Fibroblast of upper back skin (primary cell): ENCODE data around the gene TCERG1L.
"Not testable (repeated sequence)": the region's sequence is repeated elsewhere in the genome, so short reads cannot be mapped to it uniquely, and the experiment has no call there.

Source experiments
- DNase-seq: peaks from one replicate; pipeline ENCODE4 v3.0.0-alpha.2; 2013

The TCERG1L gene

DNA sequence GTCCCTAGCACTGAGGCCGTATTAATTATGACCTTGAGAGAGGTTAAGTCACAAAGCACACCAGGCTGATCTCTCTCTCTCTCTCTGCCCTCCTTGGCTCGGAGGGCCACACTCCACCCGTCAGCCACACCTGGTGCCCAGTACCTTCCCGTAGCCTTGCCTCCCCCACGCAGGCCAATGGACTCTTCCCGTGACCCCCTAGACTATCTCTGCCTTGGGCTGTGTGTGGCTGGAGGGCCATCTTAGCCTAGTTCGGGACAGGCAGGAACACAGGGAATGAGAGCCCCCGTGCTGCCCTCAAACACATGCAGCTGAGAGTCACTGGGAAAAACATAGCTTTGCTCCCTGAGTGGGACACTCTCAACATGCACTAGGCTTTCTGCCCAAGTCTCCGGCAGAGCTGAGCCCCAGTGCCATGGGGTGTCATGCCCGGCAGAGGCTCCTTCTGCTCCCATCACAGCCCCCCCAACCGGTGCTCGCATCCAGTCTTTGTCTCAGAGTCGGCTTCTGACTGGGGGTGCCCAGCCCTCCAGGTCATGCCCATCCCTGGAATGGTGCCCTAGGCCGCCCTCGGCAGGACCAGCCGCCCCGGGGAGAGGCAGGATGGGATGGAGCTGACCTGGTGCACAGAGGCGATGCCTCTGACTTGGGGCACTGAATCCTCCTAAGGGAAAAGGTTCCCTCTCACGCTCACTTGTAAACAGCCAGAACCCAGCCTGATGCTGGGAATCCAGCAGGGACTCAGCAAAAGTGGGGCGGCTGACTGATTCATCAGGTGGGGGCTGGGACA, 63.0 kb downstream of the TCERG1L start:
- no peak for DNase-seq

GRCh38 chr10:131247873-131248272, 63.6 kb downstream of the TCERG1L start:
- no peak for DNase-seq

- DNase-seq, result no peak
These were observed 64.7 kb downstream of the TCERG1L start for GRCh38 chr10:131246775-131247174.

DNA sequence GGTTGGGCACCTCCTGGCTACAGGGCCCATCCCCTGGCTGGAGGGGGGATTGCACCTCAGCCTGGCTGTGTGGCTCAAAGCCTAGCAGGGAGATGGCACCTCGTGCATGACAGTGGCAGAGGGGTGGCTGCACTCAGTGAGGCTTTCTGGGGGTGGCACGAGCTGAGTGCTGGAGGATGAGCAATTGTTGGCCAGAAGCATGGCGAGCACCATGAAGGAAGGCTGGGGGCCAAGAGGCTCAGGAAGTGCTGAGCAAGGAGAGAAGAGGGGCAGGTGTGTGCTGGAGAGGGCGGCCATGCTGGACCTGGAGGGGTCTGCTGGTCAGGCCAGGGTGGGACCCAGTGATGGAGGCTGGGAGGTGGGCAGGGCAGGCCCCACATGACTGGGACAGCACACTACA, 65.4 kb downstream of the TCERG1L start:
- DNase-seq, result no peak

GRCh38 chr10:131245475-131246059, 66.0 kb downstream of the TCERG1L start:
- no peak for DNase-seq

GRCh38 chr10:131244836-131245235, 66.7 kb downstream of the TCERG1L start:
- no peak for DNase-seq

GRCh38 chr10:131243076-131243475, 68.4 kb downstream of the TCERG1L start:
- no peak for DNase-seq

DNA sequence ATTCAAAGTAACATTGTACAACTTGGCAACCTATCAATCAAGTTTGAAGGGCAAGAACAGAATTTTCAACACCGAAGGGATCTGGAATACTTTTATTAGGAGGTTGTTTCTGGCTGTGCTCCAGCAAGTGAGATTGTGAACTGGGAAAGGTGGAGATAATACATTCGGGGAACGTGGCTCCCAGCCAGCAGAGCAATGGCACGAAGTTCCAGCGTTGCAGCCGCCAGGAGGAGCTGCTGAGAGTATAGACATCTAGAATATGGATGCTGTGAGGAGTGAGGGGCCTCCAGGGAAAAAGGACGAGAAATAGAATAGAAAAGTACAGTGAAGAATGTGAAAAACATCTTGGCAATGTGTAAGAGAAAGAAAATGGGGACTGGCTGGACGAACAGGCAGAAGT, 69.5 kb downstream of the TCERG1L start:
- DNase-seq, result peak; percentile 3

DNA sequence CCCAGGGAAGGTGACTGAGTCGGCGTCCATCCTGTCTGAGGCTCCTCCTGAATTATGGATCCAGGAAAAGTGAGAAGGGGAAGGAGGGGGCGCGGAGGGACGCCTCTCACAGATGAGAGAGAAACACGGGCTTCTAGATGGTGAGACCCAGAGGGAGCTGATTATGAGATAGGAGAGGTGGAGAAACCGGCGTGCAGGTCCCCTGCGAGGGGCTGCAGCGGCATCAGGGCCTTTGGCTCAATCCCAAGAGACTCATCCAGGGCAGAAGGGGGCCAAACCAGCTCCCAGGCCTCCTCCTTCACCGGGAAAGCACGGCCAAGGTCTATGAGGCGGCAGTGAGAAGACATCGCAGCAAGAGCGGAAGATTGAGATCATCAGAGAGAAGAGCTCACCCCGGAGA, 70.8 kb downstream of the TCERG1L start:
- no peak for DNase-seq

DNA sequence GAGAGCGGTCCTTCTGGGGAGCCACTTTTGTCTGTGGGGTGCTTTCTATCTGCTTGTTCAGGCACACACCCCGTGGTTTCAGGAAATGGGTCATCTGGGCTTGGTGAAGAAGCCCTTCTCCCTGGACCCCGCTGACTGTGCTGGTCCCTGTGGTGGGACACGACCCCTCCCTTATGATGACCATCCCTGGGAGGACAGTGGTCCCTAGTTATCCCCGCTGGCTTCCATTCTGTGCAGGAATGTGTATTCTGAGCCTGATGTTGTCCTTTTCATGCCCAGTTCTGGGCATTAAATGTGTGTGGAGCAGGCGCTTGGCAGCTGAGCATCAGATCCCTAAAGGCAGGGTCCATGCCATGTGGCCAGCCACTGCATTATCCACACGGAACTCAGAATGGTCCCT, 71.6 kb downstream of the TCERG1L start:
- no peak for DNase-seq

- DNase-seq, result no peak
These were observed 72.1 kb downstream of the TCERG1L start for GRCh38 chr10:131239450-131239849.

GRCh38 chr10:131238669-131239280, 72.7 kb downstream of the TCERG1L start:
- DNase-seq, result no peak

DNA sequence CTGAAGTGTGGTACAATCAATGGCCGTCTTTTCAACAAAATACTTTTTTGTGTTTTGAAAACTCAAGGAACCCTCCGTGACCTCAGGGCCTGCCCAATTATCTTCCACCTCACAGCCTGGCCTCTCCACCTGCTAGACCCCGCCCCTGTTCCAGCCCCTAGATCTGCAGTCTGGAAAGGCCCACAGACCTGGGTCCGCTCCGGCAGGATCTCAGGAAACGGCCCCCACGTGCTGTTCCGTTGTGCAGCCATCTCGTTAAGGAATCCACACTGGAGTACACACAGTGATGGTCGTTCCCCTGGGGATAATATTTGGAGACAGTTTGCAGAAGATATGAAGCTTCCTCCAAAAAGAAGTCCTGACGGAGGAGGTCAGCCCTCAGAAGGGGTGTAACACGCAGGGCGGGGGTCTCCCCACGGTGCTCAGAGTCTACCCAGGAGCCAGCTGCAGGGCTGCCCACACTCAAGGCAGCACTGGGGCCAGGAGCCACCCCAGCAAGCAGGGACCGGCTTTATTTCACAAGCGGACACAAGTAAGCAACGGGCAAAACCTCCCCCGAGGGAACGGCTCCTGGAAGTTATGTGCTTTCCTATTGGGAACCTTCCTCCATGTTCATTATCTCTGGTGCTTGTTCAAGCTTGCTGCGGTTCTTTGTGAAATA, 73.4 kb downstream of the TCERG1L start:
- no peak for DNase-seq

GRCh38 chr10:131234606-131235005, 76.9 kb downstream of the TCERG1L start:
- DNase-seq, result not testable (repeated sequence)

GRCh38 chr10:131233611-131234258, 77.8 kb downstream of the TCERG1L start:
- no peak for DNase-seq

- no peak for DNase-seq
These were observed 79.5 kb downstream of the TCERG1L start for GRCh38 chr10:131231965-131232541.

DNA sequence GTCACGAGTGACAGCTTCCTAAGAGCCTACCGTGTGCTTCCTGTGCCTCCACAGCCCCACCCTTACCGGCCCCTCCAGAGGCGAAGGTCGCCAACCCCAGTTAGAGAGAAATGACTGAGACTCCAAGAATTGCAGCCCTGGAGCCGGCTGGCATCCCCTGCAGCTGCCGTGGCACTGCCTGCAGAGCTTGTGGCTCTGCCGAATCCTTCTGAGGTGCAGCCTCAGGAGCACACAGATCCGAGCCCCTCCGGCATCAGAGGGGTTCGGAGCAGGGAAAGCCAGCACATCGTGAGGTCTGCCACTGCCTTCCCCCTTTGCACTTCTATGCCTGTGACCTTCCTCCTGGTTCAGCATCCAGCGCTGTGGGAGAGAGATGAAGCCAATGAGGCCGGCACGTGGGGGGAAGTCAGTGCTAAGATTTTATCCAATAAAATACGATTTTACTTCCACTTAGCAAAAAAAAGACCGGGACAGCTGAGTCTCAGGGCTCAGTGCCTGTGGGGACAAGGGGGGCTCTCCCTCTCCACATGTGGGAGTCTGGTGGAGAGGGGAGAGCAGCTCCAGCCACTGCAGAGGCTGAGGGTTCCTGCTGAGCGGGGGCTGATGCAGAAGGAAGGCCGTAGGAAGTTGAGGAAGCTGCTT, 80.1 kb downstream of the TCERG1L start:
- DNase-seq, result no peak

GRCh38 chr10:131230641-131231322, 80.7 kb downstream of the TCERG1L start:
- no peak for DNase-seq

DNA sequence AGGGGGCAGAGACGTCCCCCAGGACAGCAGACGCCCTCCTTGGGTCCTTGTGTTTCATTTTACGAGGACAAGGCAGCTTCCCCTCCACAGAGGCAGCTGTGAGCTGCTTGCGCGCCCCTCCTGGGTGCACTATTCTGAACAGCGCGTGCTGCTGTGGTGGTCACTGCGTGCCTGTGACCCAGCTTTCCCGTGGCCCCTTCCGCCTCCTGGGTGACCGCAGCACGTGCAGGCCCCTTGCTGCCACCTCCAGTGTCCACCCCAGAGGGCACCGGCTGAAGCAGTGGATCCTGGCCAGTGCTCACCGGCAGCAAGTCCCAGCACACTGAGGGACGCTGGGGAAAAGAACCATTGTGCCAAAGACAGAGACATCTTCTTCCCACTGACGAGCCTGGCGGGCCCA, 81.4 kb downstream of the TCERG1L start:
- no peak for DNase-seq

GRCh38 chr10:131227163-131227740, 84.3 kb downstream of the TCERG1L start:
- DNase-seq, result no peak

DNA sequence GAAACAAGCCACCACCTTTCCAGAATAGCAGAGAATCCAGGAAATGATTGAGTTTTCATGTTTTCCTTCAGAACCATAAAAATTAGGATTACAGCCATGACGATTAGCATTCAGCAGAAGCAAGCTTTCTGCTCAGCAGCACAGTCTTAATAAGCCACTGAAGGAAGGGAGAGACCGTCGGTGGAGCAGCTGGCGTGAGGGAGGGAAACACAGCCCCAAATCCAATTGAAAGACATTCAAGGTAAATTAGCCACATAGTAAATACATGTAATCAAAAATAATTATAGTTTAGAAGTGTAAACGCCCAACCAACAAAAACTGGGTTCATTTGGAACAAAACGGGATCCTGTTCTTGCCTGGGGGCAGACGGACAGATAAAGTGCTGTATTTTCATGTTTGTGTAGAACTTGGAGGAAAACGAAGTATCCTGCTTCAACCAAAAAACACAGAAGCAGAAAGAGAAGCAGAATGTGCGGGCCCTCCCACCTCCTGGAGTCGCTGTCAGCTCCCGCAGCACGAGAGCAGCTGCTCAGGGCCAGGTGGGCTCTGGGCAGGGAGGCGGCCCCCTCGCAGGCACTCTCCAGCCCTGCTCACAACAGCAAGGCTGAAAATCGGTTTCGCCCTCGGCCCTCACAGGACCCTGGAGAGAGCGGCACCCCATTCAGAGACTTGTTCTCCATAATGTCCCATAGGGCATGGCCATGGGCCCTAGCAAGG, 84.9 kb downstream of the TCERG1L start:
- DNase-seq, result no peak
